ENCODE data around the gene MED10. TPM values are rescaled to one million over a fixed set of nuclear protein-coding genes. Genes with fewer than 3 reads are reported as not detected.

The MED10 gene, protein sequence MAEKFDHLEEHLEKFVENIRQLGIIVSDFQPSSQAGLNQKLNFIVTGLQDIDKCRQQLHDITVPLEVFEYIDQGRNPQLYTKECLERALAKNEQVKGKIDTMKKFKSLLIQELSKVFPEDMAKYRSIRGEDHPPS
- 14.2 and 20.5 TPM in 2 replicates for total RNA-seq

DNA sequence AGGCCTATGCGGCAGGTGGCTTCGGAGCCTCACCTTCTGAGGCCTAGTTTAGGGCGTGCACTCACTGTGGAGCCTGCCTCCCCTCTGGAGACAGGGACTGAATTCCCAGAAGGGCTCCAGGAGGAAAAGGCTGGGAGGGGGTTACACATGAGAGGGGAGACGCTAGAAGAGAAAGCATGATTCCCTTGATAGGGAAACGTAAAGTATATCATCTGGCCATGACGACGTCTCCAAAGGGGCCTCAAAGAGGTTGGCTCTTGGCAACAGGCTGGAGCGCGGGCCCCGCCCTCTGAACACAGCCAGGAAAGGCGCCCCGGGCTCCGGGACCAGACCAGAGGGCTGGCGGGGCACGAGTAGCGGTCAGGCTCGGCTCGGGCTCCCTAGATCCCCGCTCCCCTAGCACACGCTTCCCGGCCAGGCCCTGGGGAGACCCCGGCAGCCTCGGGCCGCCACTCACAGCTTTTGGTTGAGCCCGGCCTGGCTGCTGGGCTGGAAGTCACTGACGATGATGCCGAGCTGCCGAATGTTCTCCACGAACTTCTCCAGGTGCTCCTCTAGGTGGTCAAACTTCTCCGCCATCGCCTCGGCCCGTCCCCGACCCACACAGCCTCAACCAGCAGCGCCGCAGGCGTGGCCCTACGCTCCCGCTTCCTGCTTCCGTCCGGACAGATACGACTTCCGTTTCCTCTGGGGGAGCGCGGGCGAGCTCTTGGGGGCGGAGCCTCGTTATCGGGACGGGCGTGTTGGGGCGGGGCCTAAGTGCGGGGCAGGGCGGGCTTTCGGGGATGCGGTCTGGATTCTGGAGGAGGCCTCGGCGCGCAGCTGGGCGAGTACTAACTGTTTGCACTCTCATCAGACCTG lies at the start of gene MED10:
MED10 (minus strand) TSS at position 643 of the 861 bp plus-strand sequence; CDS start at position 579, 64 bp downstream.

Other genes with a start within 250 kb of the MED10 start
- not detected in 2 replicates for gene UBE2QL1, start 70.3 kb upstream of the MED10 start, total RNA-seq

All from myometrial cell (primary cell).